HCT116 (cell line): ENCODE results near the gene DCBLD2. TPM values are rescaled to one million over a fixed set of nuclear protein-coding genes. Genes with fewer than 3 reads are reported as not detected.
"Not testable (repeated sequence)": the region's sequence is repeated elsewhere in the genome, so short reads cannot be mapped to it uniquely, and the experiment has no call there.

Source experiments
- ATAC-seq: fragments of 200-7000 bp; cut with Tn5 transposase; 2 replicates; pipeline ENCODE4 v1.9.1; 2020; ENCODE audit warnings: mild to moderate bottlenecking, moderate library complexity
- BruUV-seq: library from RNA; stranded (reverse); fragments of 400-500 nt; replicated peaks from 2 replicates; lab custom pipeline; 2021; lab: Mats Ljungman, UMichigan
- CTCF ChIA-PET: fragments of 300-600 bp; sonication (Branson Sonifier 250); formaldehyde crosslinking; loops from one replicate; lab custom pipeline; 2021; ENCODE audit warnings: antibody characterized with exemption; lab: Charles Lee
- POLR2A ChIA-PET: fragments of 300-600, 350-600 bp; sonication (Branson Sonifier 250); formaldehyde crosslinking; loops from one replicate; lab custom pipeline; 2021; ENCODE audit warnings: antibody characterized with exemption; lab: Charles Lee
- RAD21 ChIA-PET, 2 experiments: fragments of 300-600 bp; sonication (Branson Sonifier 250); formaldehyde crosslinking; loops; one replicate each; lab custom pipeline; 2023; ENCODE audit warnings: low total read pairs in 2 of 2; ENCODE audit not compliant: uncharacterized antibody in 2 of 2, unreplicated experiment in 2 of 2, low non-redundant PET in 1 of 2; lab: Charles Lee
- DNase-seq: peaks from one replicate; pipeline ENCODE4 v3.0.0-alpha.2; 2010; ENCODE audit warnings: low read depth, low spot score
- H2AFZ ChIP-seq: fragments of 200-600 bp; shearing (Covaris generic), sonication (generic); 2 replicates; pipeline ENCODE4 v1.6.1; 2017; ENCODE audit warnings: low read depth, mixed run types, mixed read lengths, antibody characterized with exemption, low read length; ENCODE audit not compliant: poor library complexity, severe bottlenecking
- H3K27ac ChIP-seq: 2 replicates; pipeline ENCODE4 v1.5.1; 2012; ENCODE audit warnings: low read depth, low read length
- H3K27me3 ChIP-seq: fragments of 200-600 bp; sonication (generic); 2 replicates; pipeline ENCODE4 v1.6.1; 2016; ENCODE audit warnings: mixed run types, low read length, mixed read lengths; ENCODE audit not compliant: insufficient read depth
- H3K36me3 ChIP-seq, 2 experiments: fragments of 200-500 bp in 1 of 2; fragments of 200-600 bp in 1 of 2; sonication (Bioruptor generic) in 1 of 2; sonication (generic) in 1 of 2; 2 replicates each; pipeline versions ENCODE4 v1.5.1 to v1.6.1; 2014 to 2016; ENCODE audit warnings: low read length in 2 of 2, inconsistent platforms in 1 of 2, mixed read lengths in 1 of 2, mixed run types in 1 of 2; ENCODE audit not compliant: insufficient read depth in 2 of 2, control insufficient read depth in 1 of 2
- H3K4me1 ChIP-seq, 2 experiments: fragments of 200-600 bp in 1 of 2; sonication (generic) in 1 of 2; 2 replicates each; pipeline versions ENCODE4 v1.5.1 to v1.6.1; 2012 to 2017; ENCODE audit warnings: low read length in 2 of 2, inconsistent platforms in 1 of 2, mild to moderate bottlenecking in 1 of 2, mixed read lengths in 1 of 2, mixed run types in 1 of 2, moderate library complexity in 1 of 2; ENCODE audit not compliant: insufficient read depth in 2 of 2, control insufficient read depth in 1 of 2
- H3K4me2 ChIP-seq: fragments of 200-600 bp; sonication (generic); 2 replicates; pipeline ENCODE4 v1.6.1; 2017; ENCODE audit warnings: mixed run types, low read length, mixed read lengths
- H3K4me3 ChIP-seq, 2 experiments: fragments of 200-600 bp in 1 of 2; sonication (generic) in 1 of 2; replicated peaks in 1 of 2; 2 replicates each; pipeline ENCODE4 v1.5.1; 2011 to 2016; ENCODE audit warnings: low read length in 2 of 2, control low read depth in 1 of 2, low read depth in 1 of 2, mild to moderate bottlenecking in 1 of 2, mixed read lengths in 1 of 2, mixed run types in 1 of 2
- H3K79me2 ChIP-seq: fragments of 200-600 bp; sonication (generic); 2 replicates; pipeline ENCODE4 v1.6.1; 2017; ENCODE audit warnings: mild to moderate bottlenecking, mixed run types, low read length, moderate library complexity, mixed read lengths; ENCODE audit not compliant: insufficient read depth
- H3K9ac ChIP-seq: fragments of 200-600 bp; sonication (generic); 2 replicates; pipeline ENCODE4 v1.6.1; 2016; ENCODE audit warnings: low read length, mixed read lengths
- H3K9me2 ChIP-seq: fragments of 200-600 bp; sonication (generic), shearing (Covaris generic); 2 replicates; pipeline ENCODE4 v1.6.1; 2017; ENCODE audit warnings: mixed run types, mild to moderate bottlenecking, moderate library complexity; ENCODE audit not compliant: insufficient read depth
- H3K9me3 ChIP-seq, 2 experiments: fragments of 200-500 bp in 1 of 2; fragments of 200-600 bp in 1 of 2; sonication (Bioruptor generic) in 1 of 2; sonication (generic) in 1 of 2; 2 replicates each; pipeline ENCODE4 v1.6.1; 2014 to 2017; ENCODE audit warnings: low read length in 2 of 2, mixed read lengths in 2 of 2, inconsistent platforms in 1 of 2, low read depth in 1 of 2, mild to moderate bottlenecking in 1 of 2, mixed run types in 1 of 2, moderate library complexity in 1 of 2; ENCODE audit not compliant: control insufficient read depth in 1 of 2, insufficient read depth in 1 of 2
- H4K20me1 ChIP-seq: fragments of 200-600 bp; sonication (generic), shearing (Covaris generic); 2 replicates; pipeline ENCODE4 v1.6.1; 2017; ENCODE audit warnings: mixed run types, mild to moderate bottlenecking, moderate library complexity; ENCODE audit not compliant: insufficient read depth
- EGR1 ChIP-seq: IDR thresholded peaks from 2 replicates; pipeline ENCODE4 v1.6.1; 2012; ENCODE audit warnings: low read depth
- EZH2 ChIP-seq: fragments of 200-600 bp; sonication (generic); IDR thresholded peaks from 2 replicates; pipeline ENCODE4 v1.6.1; 2017; ENCODE audit warnings: antibody characterized with exemption, mixed run types
- EZH2phosphoT487 ChIP-seq: fragments of 200-600 bp; IDR thresholded peaks from 2 replicates; pipeline ENCODE4 v1.6.1; 2018; ENCODE audit warnings: antibody characterized with exemption, borderline replicate concordance
- FOSL1 ChIP-seq: IDR thresholded peaks from 2 replicates; pipeline ENCODE4 v1.6.1; 2012; ENCODE audit warnings: low read depth
- MAX ChIP-seq: IDR thresholded peaks from 2 replicates; pipeline ENCODE4 v1.6.1; 2012
- POLR2AphosphoS5 ChIP-seq: IDR thresholded peaks from 2 replicates; pipeline ENCODE4 v1.6.1; 2011; ENCODE audit warnings: mild to moderate bottlenecking, low read depth, low read length, moderate library complexity
- REST ChIP-seq: IDR thresholded peaks from 2 replicates; pipeline ENCODE4 v1.6.1; 2012; ENCODE audit warnings: low read depth
- SRF ChIP-seq: IDR thresholded peaks from 2 replicates; pipeline ENCODE4 v1.6.1; 2012; ENCODE audit warnings: low read depth
- ZNF274 ChIP-seq: fragments of 200-500 bp; sonication (Bioruptor generic); IDR thresholded peaks from 2 replicates; pipeline ENCODE4 v1.6.1; 2014; ENCODE audit warnings: mild to moderate bottlenecking, low read depth, low read length, inconsistent platforms
- intact Hi-C: fragments of 100-400 bp; cut with micrococcal nuclease; formaldehyde crosslinking; loops from 2 replicates; pipeline ENCODE4 v1.10.0; 2022
- total RNA-seq: library from RNA; stranded (reverse); gene quantifications from one replicate; pipeline ENCODE4 v1.2.1, GENCODE V29; 2021; ENCODE audit not compliant: unreplicated experiment

Gene DCBLD2
- total RNA-seq, 1 experiment from 2014 or later, result 532 TPM

- BruUV-seq, H3K9me3 ChIP-seq, H3K27ac ChIP-seq, H3K4me3 ChIP-seq, H3K4me2 ChIP-seq, intact Hi-C loops, H3K27me3 ChIP-seq, RAD21 ChIA-PET, ATAC-seq, CTCF ChIA-PET, H2AFZ ChIP-seq, H3K9ac ChIP-seq, H3K9me2 ChIP-seq, DNase-seq: not testable (repeated sequence)
- Histone ChIP-seq H3K4me1 (peaks cover 39 to 84% of the 10 kb centered on the region in 2 experiments), H4K20me1 (peaks cover 79% of the 10 kb centered on the region), H3K36me3 (peaks cover 17 to 65% of the 10 kb centered on the region in 2 experiments; a peak in 2 of 4 replicates), H3K79me2 (peaks cover 100% of the 10 kb centered on the region)
- TF ChIP-seq POLR2AphosphoS5, result peak; percentile 29; the same call in 1 of the 2 replicates
- POLR2A ChIA-PET, result interaction anchor here (1.5 kb wide), 1 partner anchor 11 kb away, joined by 6 read pairs; no protein-coding TSS in a partner anchor
These were observed 18.7 kb downstream of the DCBLD2 start for GRCh38 chr3:98882614-98883333.

GRCh38 chr3:98877132-98877531, 24.4 kb downstream of the DCBLD2 start:
- no peak overlapping the region for H2AFZ ChIP-seq
- H3K36me3 ChIP-seq, result peaks cover 25 to 73% of the 10 kb centered on the region in 2 experiments
- H3K27ac ChIP-seq, result peak overlapping the region; percentile 4; the same call in 1 of the 2 replicates
- H3K9ac ChIP-seq, result no peak overlapping the region
- no peak overlapping the region for H3K4me3 ChIP-seq
- ChIA-PET POLR2A (no interaction called here), RAD21 (no interaction called here), CTCF (no interaction called here)
- peaks cover 100% of the 10 kb centered on the region for H3K79me2 ChIP-seq
- H3K9me3 ChIP-seq, result no peaks in the 10 kb centered on the region
- TF ChIP-seq SRF, result no peak
- no peak for TF ChIP-seq EZH2phosphoT487
- no peak for TF ChIP-seq FOSL1
- TF ChIP-seq MAX, result no peak
- TF ChIP-seq EGR1, result no peak
- no peak for TF ChIP-seq ZNF274
- TF ChIP-seq REST, result no peak
- no peak for TF ChIP-seq EZH2
- BruUV-seq, result no TSS peak
- intact Hi-C loops, result loop anchor here (5.0 kb wide), 1 partner anchor 455 kb away; no protein-coding TSS in a partner anchor
- DNase-seq, result no peak
- peak; percentile 9; the same call in 1 of the 2 replicates for ATAC-seq
- H4K20me1 ChIP-seq, result peaks cover 84% of the 10 kb centered on the region
- no peaks in the 10 kb centered on the region for H3K9me2 ChIP-seq
- H3K4me2 ChIP-seq, result no peak overlapping the region
- H3K4me1 ChIP-seq, result peaks cover 20 to 79% of the 10 kb centered on the region in 2 experiments; a peak in 3 of 4 replicates
- H3K27me3 ChIP-seq, result no peaks in the 10 kb centered on the region
